ENCODE results near the gene PHKA1.

- TF ChIP-seq POLR2AphosphoS5 (IDR thresholded peaks at IDR 0.05; ENCODE audit: low read depth, low read length) (no peak), SRF (IDR thresholded peaks at IDR 0.05; ENCODE audit: low read depth) (no peak), CTCF (IDR thresholded peaks at IDR 0.05 in 2 of 3, conservative IDR thresholded peaks at IDR 0.05 in 1 of 3; ENCODE audit: borderline replicate concordance in 1 of 3, insufficient read depth in 1 of 3, low read depth in 2 of 3, low read length in 2 of 3) (no peak), EZH2 (IDR thresholded peaks at IDR 0.05) (no peak), POLR2A (IDR thresholded peaks at IDR 0.05; ENCODE audit: borderline replicate concordance, extremely low read depth, insufficient read depth, insufficient read length) (no peak), TCF7L2 (IDR thresholded peaks at IDR 0.05; ENCODE audit: borderline replicate concordance, extremely low read depth, insufficient read depth, insufficient read length) (no peak), EZH2phosphoT487 (IDR thresholded peaks at IDR 0.05; ENCODE audit: borderline replicate concordance) (no peak), CBX3 (IDR thresholded peaks at IDR 0.05; ENCODE audit: low read depth) (no peak), REST (IDR thresholded peaks at IDR 0.05; ENCODE audit: low read depth) (no peak)
- TF ChIP-seq, protein P1, sequence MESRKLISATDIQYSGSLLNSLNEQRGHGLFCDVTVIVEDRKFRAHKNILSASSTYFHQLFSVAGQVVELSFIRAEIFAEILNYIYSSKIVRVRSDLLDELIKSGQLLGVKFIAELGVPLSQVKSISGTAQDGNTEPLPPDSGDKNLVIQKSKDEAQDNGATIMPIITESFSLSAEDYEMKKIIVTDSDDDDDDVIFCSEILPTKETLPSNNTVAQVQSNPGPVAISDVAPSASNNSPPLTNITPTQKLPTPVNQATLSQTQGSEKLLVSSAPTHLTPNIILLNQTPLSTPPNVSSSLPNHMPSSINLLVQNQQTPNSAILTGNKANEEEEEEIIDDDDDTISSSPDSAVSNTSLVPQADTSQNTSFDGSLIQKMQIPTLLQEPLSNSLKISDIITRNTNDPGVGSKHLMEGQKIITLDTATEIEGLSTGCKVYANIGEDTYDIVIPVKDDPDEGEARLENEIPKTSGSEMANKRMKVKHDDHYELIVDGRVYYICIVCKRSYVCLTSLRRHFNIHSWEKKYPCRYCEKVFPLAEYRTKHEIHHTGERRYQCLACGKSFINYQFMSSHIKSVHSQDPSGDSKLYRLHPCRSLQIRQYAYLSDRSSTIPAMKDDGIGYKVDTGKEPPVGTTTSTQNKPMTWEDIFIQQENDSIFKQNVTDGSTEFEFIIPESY (IDR thresholded peaks at IDR 0.05; ENCODE audit: extremely low read depth, insufficient replicate concordance, low read length), result no peak
Measured at GRCh38 chrX:72644946-72645345, 69.2 kb downstream of the PHKA1 start.
